HepG2 (cell line): ENCODE measurements around the gene RPS6KB1. TPM values are rescaled to one million over a fixed set of nuclear protein-coding genes. Genes with fewer than 3 reads are reported as not detected.
A peak's percentile ranks its signal among the peaks of the same experiment; 100 is the strongest.

Experiments
- ATF2 ChIP-seq: sonication (generic); formaldehyde crosslinking; IDR thresholded peaks from 2 replicates; pipeline ENCODE4 v1.4.0; 2020; ENCODE audit warnings: missing genetic modification reagents
- CREB1 ChIP-seq, 2 experiments: fragments of 450-650 bp in 1 of 2; IDR thresholded peaks; 2 replicates each; pipeline ENCODE4 v1.6.1; 2016 to 2017; ENCODE audit warnings: control low read depth in 1 of 2, mild to moderate bottlenecking in 1 of 2, missing compliant biosample characterization in 1 of 2, missing genetic modification characterization in 1 of 2
- DR1 ChIP-seq: sonication (generic); formaldehyde crosslinking; IDR thresholded peaks from 2 replicates; pipeline ENCODE4 v1.8.0; 2021; ENCODE audit warnings: mild to moderate bottlenecking, missing genetic modification reagents, inconsistent platforms
- GATA4 ChIP-seq: sonication (generic); IDR thresholded peaks from 2 replicates; pipeline ENCODE4 v1.6.1; 2016; ENCODE audit warnings: antibody characterized with exemption, low read depth, borderline replicate concordance
- IRF2 ChIP-seq: IDR thresholded peaks from 2 replicates; pipeline ENCODE4 v1.6.1; 2018; ENCODE audit warnings: missing genetic modification reagents, missing compliant biosample characterization
- IRF9 ChIP-seq: sonication (generic); formaldehyde crosslinking; IDR thresholded peaks from 2 replicates; pipeline ENCODE4 v1.8.0; 2022; ENCODE audit warnings: missing genetic modification reagents, mild to moderate bottlenecking, borderline replicate concordance
- KDM2A ChIP-seq: sonication (generic); formaldehyde crosslinking; IDR thresholded peaks from 2 replicates; pipeline ENCODE4 v1.4.0; 2020; ENCODE audit warnings: low read depth, missing genetic modification reagents, borderline replicate concordance
- NR2C2 ChIP-seq: sonication (generic); formaldehyde crosslinking; IDR thresholded peaks from 2 replicates; pipeline ENCODE4 v1.4.0; 2020; ENCODE audit warnings: missing genetic modification reagents, mild to moderate bottlenecking, moderate library complexity, borderline replicate concordance
- SP4 ChIP-seq: sonication (generic); formaldehyde crosslinking; IDR thresholded peaks from 2 replicates; pipeline ENCODE4 v1.8.1; 2023; ENCODE audit warnings: mild to moderate bottlenecking, missing genetic modification reagents
- SRY ChIP-seq: sonication (generic); formaldehyde crosslinking; IDR thresholded peaks from 2 replicates; pipeline ENCODE4 v1.8.0; 2022; ENCODE audit warnings: mild to moderate bottlenecking, missing genetic modification reagents
- SSRP1 ChIP-seq: IDR thresholded peaks from 2 replicates; pipeline ENCODE4 v1.6.1; 2016; ENCODE audit warnings: control low read depth
- TEAD2 ChIP-seq: sonication (generic); formaldehyde crosslinking; IDR thresholded peaks from 2 replicates; pipeline ENCODE4 v1.9.0; 2021; ENCODE audit warnings: missing genetic modification reagents
- ZFP41 ChIP-seq: sonication (generic); formaldehyde crosslinking; IDR thresholded peaks from 2 replicates; pipeline ENCODE4 v1.4.0; 2020; ENCODE audit warnings: mild to moderate bottlenecking, missing genetic modification reagents, borderline replicate concordance
- ZNF530 ChIP-seq: sonication (generic); formaldehyde crosslinking; IDR thresholded peaks from 2 replicates; pipeline ENCODE4 v1.5.0; 2020; ENCODE audit warnings: low read depth, mild to moderate bottlenecking, missing genetic modification reagents
- ZSCAN30 ChIP-seq: sonication (generic); formaldehyde crosslinking; IDR thresholded peaks from 2 replicates; pipeline ENCODE4 v1.5.0; 2020; ENCODE audit warnings: mild to moderate bottlenecking, missing genetic modification reagents
- polyA plus RNA-seq, 8 experiments: library from polyadenylated mRNA; depleted of rRNA in 3 of 8; stranded (reverse) in 7 of 8; unstranded in 1 of 8; fragments of >200 nt; fragmentation: Illumina TruSeq in 4 of 8; extraction: Trizol in 4 of 8; gene quantifications; 2 replicates each; pipeline versions ENCODE4 v1.2.1 to v1.2.3, GENCODE V29; 2011 to 2016; ENCODE audit warnings: low read depth in 4 of 8, missing spikeins in 1 of 8, mixed read lengths in 1 of 8; ENCODE audit not compliant: insufficient read depth in 1 of 8
- total RNA-seq, 5 experiments: library from RNA; depleted of rRNA; stranded (reverse); fragments of >200 nt; fragmentation: Illumina TruSeq; extraction: Trizol; gene quantifications; 2 replicates each; pipeline ENCODE4 v1.2.3, GENCODE V29; 2016; ENCODE audit warnings: low read depth in 1 of 5
- TF ChIP-seq, protein P1 (sequence below): IDR thresholded peaks from 2 replicates; pipeline ENCODE4 v1.6.1; 2018; ENCODE audit warnings: missing genetic modification reagents, mild to moderate bottlenecking, missing compliant biosample characterization

RPS6KB1 gene
- total and polyA plus RNA-seq, 2 of the 13 experiments (the other 11 are each of a cell fraction or from before 2014, with no cell fraction given) = 16.5 to 42.2 TPM

GRCh38 chr17:59892924-59893675 is at the start of gene RPS6KB1, which contains the start of gene TUBD1 (continued):
- TF ChIP-seq DR1 (CRISPR knock-in tag) (peak; percentile 96), IRF9 (CRISPR knock-in tag) (peak; percentile 25; the same call in 1 of the 2 replicates), ZSCAN30 (CRISPR knock-in tag) (peak; percentile 34; the same call in 1 of the 2 replicates), GATA4 (peak; percentile 53; the same call in 1 of the 2 replicates), SRY (CRISPR knock-in tag) (peak; percentile 74; the same call in 1 of the 2 replicates), ZNF530 (CRISPR knock-in tag) (no peak), CREB1 (IDR thresholded peaks at IDR 0.05) (peak; percentile 41; the same call in 1 of the 2 replicates), CREB1 (CRISPR knock-in tag; IDR thresholded peaks at IDR 0.05) (0 out of 2 replicates have a peak, but pooled peaks have one; percentile 31), SP4 (CRISPR knock-in tag) (no peak; the same call in 1 of the 2 replicates), KDM2A (CRISPR knock-in tag) (peak; percentile 92), ATF2 (CRISPR knock-in tag) (peak; percentile 42), TEAD2 (CRISPR knock-in tag) (peak; percentile 53), SSRP1 (CRISPR knock-in tag) (0 out of 2 replicates have a peak, but pooled peaks have one; percentile 20), NR2C2 (CRISPR knock-in tag) (peak; percentile 94), ZFP41 (CRISPR knock-in tag) (peak; percentile 20; the same call in 1 of the 2 replicates), IRF2 (CRISPR knock-in tag) (peak; percentile 87)
- TF ChIP-seq, protein P1, sequence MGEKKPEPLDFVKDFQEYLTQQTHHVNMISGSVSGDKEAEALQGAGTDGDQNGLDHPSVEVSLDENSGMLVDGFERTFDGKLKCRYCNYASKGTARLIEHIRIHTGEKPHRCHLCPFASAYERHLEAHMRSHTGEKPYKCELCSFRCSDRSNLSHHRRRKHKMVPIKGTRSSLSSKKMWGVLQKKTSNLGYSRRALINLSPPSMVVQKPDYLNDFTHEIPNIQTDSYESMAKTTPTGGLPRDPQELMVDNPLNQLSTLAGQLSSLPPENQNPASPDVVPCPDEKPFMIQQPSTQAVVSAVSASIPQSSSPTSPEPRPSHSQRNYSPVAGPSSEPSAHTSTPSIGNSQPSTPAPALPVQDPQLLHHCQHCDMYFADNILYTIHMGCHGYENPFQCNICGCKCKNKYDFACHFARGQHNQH = peak; percentile 67
